NCI-H1436 treated with DMSO at 0.1 percent for 48 hours (cell line): ENCODE measurements around the gene FAM186B.

Experiments used
- DNase-seq: peaks from one replicate; lab custom pipeline; 2025; lab: John Stamatoyannopoulos, UW

FAM186B gene

DNA sequence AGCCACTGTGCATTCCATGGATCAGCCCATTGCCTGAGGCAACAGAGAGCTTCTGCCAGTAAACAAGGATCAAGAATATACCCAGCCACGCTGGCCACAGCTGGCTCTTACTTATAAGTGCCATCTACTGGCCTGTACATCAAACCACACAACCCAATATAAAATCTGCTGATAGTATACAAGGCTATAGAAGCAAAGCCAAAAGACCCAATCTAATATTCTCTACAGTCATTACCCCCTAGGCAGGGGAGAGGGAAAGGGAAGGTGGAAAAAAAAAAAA is 4.4 kb upstream of the FAM186B start:
- DNase-seq: no peak

DNA sequence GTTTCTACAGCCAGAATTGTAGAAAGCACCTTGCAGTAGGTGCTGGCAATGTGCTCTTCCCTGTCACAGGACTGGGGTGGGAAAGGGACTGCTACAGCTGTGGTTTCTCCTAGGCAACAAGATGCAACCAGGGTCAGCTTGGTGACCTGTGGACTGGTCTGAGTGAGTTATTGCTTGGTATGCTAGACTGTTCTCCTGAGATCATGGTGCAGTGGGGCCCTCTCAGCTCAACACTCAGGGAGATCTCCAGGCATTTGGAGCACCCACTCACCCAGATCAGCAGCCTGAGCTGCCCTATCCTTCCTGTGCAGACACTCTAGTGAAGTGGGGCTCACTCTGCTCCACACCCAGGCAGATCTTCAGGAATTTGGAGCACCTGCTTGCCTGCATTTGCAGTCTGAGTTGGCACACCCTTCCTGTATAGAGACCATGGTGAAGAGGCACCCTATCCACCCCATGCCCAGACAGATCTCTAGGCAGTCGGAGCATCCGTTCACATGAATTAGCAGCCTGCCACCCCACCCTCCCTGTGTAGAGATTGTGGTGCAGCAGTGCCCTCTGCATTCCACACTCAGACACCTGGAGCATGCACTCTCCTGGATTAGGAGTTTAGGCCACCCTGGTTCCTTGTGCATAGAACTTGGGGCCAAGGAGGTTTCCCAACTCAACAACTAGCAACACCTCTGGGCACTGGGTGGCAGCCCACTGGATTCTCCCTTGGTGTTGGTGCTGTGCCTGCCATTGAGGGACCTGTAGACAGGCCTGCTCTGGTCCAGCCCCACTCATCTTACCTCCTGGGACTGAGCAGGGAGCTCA is 3.8 kb upstream of the FAM186B start:
- no peak for DNase-seq

DNA sequence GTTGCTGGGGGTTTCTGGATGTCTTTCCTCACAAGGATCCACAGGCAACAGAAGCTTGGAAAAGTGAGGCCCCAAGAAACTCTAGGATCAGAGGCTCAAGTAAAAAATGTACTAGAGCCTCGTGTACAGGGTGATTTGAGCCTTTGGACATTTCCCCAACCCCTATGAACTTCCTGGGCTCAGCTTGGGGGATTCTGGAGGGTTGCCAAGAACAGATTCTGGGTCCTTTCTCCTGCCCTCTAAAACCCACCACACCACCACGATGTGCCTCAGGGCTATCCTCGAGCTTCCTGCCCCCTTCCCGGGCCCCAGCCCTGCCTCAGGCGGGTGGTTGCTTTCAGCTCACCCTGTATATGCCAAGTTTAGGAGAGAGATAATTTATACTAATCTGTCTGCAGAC is 583 bp downstream of the FAM186B start:
- no peak for DNase-seq

DNA sequence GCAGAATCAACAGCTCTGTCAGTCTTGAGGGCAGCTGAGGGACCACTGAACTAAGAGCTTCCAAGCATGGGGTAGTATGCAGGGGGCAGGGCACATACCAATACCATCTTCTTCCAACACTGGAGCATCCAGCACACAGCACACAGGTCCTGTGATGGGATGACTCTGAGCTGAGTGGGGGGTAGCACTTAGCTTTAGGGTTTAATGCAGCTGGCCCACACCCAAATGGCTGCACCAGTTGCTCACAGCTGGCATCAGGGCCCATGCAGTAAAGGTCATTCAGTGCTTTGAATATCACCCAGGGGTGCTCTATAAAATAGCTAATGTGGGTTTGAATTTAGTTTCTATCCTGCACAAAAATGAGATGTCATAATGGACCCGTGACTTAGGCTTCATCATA is 1.7 kb downstream of the FAM186B start:
- no peak for DNase-seq

DNA sequence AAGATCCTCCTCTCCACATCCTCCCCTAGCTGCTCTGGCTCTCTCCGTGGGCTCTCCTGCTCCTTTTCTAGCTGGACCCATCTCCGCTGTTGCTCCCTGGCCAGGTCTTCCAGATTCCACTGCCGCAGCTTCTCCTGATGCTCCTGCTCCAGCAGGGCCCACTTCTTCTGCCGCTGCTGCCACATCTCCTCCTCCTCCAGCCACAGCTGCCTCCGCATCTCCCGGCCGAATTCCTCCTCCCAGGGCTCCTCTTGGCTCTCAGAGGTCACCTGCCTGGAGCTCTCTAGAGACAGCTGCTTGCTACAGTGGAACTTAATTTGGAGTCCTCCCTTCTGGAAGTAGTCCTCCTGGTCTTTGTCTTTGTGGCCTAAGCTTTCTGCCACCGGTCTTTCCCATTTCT is 5.5 kb downstream of the FAM186B start:
- no peak for DNase-seq

DNA sequence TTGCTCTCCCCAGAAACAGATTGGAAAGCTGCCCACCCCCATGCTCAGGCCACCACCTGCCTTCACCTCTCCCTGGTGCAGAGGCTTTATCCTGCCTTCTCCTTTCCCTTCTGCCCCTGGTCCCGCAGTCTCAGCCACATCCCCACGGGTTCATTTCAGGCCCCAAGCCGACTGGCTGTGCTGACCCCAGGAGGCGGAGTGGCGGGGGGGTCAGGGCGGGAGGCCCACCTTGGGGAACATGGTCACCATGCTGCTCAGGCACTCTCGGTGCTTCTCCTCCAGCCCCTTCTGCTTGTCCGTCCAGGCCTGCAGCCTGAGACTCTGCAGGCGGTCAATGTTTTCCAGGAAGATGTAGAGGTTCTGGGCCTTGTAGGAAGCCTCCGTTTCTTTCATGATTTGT is 6.9 kb downstream of the FAM186B start:
- no peak for DNase-seq

DNA sequence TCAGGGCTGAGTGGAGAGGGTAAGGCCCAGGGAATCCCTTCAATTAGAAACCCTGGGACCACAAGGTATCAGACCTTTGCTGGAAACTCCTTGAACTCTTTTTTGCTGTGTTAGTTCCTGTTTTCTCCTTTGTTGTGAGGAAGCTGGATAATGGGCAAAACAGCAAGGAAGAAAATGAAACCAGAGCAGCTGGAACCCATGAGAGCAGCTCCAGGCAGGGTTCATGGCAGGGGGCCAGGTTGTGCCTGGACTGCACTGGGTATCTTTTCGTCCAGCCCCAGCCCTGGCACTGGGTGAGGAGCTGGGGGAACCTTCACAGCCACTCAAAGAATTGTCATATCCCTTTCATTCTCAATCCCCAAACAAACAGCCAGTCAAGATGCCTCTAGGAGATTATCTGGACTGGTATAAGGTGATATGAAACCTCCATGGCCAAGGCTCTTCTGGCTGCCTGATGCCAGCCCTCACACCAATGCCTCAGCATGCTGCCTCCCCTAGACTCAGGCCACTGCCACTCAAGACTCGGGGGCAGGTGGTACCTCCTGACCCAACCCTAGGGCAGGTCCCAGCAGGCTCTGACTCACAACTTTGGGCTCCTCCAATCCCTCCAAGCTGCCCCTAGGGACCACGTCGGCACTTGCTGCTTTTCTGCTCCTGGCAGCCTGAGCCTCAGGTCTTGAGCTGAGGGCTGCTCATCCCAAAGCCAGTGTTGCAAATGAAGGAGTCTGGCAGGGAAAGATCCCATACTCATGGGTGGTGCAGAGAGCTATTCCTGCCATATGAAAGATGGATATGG is 16.5 kb downstream of the FAM186B start:
- DNase-seq: no peak

DNA sequence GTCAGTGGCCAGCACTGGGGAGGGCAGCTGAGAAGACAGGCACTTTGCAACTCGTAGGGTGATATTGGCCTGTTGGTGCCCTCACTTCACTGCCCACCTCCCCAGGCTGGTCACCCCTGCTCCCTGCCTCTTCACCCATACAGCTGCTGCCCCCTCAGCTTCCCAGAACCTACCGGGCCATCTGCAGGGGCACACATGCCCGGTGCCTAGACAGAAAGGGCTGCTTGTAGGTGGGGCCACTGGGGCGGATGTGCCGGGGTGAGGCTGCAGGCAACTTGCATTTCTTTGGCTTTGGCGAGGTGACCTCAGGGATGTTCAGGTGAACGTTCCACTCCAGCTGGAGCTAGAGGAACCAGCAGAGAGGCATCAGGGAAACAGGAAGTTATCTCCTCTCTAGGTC is 17.2 kb downstream of the FAM186B start:
- DNase-seq: no peak

DNA sequence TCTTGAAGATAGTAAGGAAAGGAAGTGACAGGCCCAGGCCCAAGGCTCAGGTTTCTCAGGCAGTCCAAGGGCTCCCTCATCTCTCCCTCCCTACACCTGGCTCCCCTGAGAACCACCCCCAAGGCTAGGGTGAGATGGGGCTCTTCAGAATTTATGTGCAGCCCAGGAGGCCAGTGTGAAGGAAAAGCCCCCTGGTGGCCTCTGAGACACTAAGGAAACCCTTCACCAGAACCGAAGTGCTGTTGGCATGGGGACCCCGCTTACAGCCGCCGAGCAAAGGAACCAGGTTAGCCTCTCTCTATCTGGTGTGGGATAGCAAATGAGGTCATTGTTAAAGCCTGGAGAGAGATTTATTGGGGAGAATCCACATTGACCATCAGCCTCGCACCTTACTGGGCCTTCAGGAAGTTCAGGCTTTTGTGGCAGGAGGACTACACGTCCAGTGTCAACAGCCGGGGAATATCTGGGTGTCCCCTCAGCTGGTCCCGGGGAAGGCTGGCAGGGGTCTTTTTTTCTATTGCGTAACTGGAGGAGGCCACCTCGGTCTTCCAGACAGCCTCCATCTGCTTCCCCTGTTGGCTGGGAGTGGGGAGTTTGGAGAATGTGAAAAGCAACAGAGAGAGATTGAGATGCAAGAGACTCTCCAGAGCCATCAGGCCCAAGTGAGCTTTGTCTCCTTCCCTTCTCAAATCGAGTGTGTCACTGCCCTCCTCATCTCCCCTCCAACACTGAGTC is 18.1 kb downstream of the FAM186B start:
- DNase-seq: no peak

DNA sequence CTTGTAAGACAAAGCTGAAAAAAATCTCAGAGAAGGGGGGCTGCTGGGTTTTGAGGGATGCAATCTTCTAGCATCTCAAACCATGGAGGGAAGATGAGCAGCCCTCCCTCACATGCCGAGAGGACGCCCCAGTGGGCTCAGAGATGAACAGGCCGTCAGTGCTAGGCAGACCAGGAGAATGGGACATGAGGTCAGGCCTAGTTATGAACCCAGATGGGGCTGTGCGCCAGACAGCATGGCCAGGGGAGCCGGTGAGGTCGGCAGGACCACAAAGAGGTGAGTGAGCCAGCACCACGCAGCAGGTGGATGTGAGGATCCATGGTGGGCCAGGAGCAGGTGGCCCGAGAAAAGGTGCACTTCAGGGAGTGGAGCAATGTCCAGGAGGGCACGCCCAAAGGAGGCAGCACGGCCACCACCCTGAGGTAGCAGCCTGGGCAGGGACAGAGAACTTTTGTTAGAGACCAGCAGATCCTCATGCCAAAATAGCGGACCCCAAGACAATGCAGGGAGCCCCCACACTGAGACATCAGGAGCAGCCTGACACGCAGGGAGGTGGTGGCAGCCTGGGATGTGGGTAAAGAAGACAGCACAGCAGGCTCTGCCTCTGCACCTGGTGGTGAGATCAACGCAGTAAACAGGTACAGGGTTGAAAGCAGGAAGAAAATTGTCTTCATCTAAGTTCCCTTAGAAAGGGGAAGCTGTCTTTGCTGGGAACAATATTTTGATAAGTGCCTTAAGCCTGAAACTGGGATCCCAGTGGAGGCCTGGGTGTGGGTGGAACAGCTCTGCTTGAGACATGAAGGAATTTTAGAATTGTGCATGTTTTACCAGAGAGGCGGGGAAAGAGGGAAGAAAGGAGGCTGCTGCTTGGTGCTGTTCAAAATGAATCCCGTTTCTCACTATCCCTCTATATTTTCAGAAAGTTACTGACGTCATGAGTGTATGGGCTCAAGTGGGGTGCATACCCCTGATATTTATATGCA is 19.7 kb downstream of the FAM186B start:
- DNase-seq: no peak

DNA sequence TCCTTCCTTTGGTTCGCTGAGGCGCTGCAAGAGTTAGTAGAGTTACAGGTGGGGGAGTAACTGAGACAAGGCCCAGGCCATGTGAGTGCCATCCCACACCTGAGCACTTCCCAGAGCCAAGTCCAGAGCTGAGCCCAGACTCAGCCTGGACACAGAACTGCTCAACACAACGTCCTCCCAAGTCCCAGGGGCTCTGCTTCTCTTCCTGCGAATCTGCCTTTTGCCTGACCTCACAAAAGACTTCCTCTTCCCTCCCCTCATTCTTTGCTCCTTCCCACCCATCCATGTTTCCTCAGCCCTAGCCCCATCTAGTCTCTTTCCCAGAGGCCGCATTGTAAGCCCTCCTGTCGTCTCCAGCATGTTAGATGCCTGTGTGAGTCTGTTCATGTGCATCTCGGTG is 20.8 kb downstream of the FAM186B start:
- no peak for DNase-seq

DNA sequence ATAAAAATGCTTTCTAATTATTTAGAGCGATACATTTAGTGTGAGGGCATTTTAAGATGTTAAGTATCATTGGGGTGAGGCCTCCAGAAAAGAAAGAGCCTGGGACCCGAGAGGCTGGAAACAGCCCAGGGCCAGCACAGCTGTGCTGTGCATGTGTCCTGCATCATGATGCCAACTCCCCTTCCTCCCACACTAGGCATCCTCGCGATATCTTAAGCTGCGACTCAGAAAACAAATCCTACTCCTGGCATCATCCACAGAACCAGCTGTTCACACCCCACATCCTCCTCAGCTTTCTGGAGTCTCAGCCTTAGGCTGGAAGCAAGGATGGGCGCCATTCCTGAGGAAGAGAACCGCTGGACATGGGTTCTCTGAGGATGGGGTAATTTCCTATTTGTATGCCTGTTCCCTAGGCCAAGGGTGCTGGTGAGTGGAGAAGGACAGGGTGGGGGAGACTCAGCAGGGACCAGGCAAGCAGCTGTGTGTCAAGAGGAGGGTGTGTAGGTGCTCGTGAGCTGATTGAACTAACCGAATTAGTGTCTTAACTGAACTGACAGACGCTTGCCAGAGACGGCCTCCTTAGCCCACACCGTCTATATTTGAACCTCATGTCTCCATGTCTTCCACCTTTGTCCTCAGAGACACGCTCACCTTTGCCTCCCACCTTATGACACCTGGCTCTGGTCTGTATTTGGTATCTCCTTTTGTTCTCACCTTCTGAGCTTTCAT is 21.9 kb downstream of the FAM186B start:
- DNase-seq: no peak

DNA sequence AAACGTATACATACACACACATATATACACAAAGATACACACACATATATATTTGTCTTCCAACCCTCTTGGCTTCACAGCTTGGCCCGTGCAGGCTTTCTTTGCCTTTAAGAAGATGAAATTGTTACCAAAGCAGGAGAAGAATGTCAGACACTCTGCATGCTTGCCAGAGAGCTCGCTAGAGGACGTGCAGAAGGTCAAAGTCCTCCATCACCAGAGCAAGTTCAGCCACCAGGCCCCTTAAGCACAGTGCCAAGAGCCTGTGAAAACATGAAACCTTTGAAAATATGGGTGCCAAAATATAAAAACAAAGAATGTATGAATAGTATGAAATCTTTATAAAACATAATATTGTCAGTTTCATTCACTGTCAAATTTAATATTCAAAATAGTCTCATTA is 22.6 kb downstream of the FAM186B start:
- no peak for DNase-seq

DNA sequence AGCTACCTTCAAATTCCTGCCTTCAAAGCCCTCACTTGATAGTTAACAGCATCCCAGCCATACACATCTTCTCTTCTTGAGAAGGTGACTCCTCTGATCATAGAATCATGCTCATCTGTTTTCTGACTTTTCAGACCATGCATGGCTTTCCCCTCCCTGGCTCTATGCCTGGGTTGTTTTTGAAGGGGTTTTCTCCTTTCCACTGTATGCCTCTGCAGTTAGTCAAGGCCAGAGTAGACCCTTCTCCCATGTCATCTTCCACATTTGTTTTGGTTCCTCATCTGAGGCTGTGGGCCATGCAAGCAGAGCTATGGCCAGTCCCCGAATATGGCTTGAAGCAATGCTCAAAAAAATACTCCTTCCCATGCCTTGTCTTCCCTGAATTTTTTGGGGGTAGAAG is 23.2 kb downstream of the FAM186B start:
- DNase-seq: no peak

DNA sequence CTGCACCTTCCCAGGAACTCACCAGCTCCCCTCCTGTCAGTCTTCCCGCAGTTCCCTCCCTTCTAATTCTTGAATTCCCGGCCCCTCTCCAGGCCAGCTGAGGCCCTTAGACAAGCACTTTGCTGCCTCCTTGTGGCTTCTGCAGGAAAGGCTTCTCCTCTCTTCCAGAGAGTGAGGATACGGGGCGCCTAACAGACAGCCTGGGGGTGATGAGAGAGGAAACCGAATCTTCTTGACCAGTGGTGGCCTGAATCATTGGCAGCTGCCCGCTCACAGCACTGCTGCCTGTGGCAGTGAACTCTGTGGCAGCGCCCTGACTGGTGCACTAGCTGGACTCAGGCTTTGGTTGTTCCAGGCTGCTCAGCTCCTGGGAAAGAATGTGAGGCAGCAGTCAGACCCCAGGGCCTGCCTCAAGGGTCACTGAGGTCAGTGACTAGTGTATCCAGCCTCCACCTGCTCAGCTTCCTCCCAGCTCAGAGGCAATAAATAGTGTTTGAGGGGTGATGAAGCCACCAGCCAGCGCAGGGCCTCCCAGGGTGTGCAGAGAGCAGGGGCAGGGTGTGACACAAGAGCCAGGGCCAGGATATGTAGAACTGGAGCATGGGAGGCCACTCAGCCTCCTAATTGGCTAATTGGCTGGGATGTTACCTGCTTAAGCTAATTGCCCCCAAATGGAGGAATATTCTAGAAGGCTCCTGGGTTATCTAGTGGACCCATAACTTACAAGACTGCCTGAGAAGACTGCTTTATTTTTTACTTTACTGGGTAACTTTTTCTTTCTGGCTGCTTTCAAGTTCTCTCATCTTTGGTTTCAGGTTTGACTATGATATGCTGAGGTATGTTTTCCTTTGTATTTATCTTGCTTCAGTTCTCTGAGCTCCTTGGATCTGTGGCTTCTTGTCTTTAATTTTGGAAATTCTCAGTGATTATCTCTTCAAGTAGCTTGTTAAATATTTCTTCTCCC is 24.6 kb downstream of the FAM186B start:
- no peak for DNase-seq

DNA sequence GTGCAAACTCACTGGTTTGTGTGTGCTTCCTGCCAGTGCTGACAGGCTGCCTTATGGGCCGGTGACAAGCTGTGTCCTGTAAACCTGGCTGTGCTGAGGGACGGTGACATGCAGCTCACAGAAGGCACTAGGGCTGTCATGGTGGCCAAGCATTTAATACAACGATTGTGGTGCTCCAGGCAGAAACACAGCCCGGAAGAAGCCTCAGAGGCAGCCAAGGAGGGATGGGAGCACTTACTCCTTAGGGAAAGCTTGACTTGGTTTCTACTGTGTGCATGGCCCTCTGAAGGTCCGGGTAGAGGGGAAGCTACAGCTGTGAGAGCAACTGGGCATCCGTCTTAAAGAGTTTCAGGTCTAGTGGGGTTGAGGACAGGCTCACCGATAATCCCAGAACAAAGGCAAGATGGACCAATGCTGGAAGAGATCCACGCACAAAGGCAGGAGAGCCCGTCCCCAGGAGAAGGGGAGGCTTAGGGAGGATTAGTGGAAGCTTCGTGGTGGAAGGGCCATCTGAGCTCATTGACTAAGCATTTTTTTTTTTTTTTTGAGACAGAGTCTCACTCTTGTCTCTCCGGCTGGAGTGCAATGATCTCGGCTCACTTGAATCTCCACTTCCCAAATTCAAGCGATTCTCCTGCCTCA is 26.8 kb downstream of the FAM186B start:
- no peak for DNase-seq

DNA sequence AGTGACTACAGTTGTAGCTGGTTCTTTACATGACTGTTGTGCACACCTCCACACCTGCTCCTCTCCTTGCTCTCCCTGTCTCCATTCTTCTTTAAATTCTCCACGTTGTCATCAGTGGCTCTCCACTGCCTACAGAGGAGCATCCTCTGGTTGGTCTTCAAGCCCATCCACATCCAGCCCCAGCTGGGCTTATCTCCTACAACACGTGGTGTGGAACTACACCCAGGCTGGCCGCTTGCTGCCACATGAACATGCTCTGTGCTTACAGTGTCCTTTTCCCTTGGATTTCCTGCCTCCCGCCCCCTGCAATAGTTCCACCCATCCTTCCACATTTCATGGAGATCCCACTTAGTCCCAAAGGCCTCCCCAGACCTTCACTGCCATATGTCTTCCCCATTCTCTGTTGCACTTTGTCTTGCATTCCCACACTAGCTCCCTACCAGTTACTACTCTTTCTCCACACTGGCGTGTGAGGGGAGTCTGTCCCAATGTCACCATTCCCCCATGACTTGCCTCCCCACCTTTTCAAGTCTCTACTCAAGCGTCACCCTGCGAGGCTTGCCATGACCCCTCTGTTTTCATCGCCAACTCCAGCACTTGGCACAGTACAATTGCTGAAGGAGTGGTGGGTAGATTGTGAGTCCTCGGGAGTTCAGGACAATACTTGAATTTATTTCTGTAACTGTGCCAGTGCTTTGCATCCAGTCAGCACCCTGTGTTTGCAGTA is 27.7 kb downstream of the FAM186B start:
- DNase-seq: no peak

DNA sequence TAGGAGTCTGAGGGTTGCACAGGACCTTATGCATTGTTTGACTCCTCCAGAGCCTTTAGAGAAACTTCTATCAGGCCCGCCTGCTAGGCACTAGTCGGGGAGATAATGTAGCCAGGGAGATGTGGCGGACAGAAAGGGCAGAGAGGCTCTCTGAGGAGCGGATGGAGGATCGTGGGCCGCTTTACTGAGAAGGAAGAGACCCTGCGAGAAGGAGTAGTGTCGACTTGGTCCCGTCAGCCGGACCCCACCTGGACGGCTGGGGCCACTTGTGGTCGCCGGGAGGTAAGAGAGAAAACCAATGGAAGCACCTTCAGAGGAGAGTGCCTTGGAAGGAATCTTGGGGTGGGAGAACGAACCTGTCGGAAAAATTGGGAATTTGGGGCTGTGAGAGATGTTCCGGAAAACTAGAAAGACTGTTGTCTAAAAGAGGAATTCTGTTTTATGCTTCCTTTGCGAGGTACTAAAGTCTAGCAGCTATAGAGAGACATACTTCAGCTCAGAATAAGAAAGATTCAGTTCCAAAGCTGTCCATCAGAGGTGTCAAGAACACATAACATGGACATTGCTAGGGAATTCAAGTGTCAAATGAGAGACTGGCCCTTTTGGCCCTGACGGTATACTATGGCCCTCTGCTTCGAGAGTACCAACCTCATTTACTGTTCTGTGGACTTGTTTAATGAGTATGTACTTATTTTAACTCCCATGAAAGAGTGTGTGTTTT is 36.8 kb downstream of the FAM186B start:
- no peak for DNase-seq
